Gastroesophageal sphincter (tissue), 3 donors: ENCODE data around the gene SFTA2.

Source experiments
- EP300 ChIP-seq: sonication (generic); formaldehyde crosslinking; IDR thresholded peaks from one replicate; pipeline ENCODE4 v1.6.1; 2017; ENCODE audit warnings: antibody characterized with exemption, mild to moderate bottlenecking
- POLR2A ChIP-seq, 2 donors: fragments of 450-650 bp; IDR thresholded peaks; one replicate each; pipeline ENCODE4 v1.6.1; 2017; ENCODE audit warnings: antibody characterized with exemption in 2 of 2, mild to moderate bottlenecking in 2 of 2, moderate library complexity in 1 of 2
- POLR2AphosphoS5 ChIP-seq: sonication (generic); formaldehyde crosslinking; IDR thresholded peaks from one replicate; pipeline ENCODE4 v1.6.1; 2017; ENCODE audit warnings: antibody characterized with exemption
- TF ChIP-seq, protein P1 (sequence below), 4 experiments: fragments of 200-600 bp in 2 of 4; fragments of 450-650 bp in 2 of 4; sonication (generic) in 1 of 4; IDR thresholded peaks; one replicate each; pipeline ENCODE4 v1.5.1; 2017 to 2019; ENCODE audit warnings: antibody characterized with exemption in 4 of 4, mild to moderate bottlenecking in 2 of 4, moderate library complexity in 2 of 4

- TF ChIP-seq, protein P1, sequence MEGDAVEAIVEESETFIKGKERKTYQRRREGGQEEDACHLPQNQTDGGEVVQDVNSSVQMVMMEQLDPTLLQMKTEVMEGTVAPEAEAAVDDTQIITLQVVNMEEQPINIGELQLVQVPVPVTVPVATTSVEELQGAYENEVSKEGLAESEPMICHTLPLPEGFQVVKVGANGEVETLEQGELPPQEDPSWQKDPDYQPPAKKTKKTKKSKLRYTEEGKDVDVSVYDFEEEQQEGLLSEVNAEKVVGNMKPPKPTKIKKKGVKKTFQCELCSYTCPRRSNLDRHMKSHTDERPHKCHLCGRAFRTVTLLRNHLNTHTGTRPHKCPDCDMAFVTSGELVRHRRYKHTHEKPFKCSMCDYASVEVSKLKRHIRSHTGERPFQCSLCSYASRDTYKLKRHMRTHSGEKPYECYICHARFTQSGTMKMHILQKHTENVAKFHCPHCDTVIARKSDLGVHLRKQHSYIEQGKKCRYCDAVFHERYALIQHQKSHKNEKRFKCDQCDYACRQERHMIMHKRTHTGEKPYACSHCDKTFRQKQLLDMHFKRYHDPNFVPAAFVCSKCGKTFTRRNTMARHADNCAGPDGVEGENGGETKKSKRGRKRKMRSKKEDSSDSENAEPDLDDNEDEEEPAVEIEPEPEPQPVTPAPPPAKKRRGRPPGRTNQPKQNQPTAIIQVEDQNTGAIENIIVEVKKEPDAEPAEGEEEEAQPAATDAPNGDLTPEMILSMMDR (IDR thresholded peaks at IDR 0.05), result no peak
- TF ChIP-seq POLR2A (IDR thresholded peaks at IDR 0.05) (no peak), EP300 (no peak), POLR2AphosphoS5 (no peak)
Measured at GRCh38 chr6:30883685-30884520, 48.1 kb downstream of the SFTA2 start, which contains the start of gene DDR1.
